Tibial artery (tissue), 4 donors: ENCODE data around the gene RBM19.

Experiments
- DNase-seq, 2 donors: peaks; one replicate each; pipeline ENCODE4 v3.0.0-alpha.2; 2019
- H3K27ac ChIP-seq, 2 donors: fragments of 200-600 bp; sonication (generic) in 1 of 2; 1 replicate in 1 of 2; 2 replicates in 1 of 2; pipeline ENCODE4 v1.5.1; 2018 to 2019; ENCODE audit warnings: mild to moderate bottlenecking in 1 of 2
- H3K27me3 ChIP-seq, 2 donors: fragments of 200-600 bp; sonication (generic) in 1 of 2; one replicate each; pipeline versions ENCODE4 v1.5.1 to v1.6.0; 2016 to 2019
- H3K36me3 ChIP-seq, 3 donors: fragments of 200-600 bp; sonication (generic) in 2 of 3; one replicate each; pipeline ENCODE4 v1.5.1; 2016 to 2019; ENCODE audit warnings: mild to moderate bottlenecking in 2 of 3
- H3K4me1 ChIP-seq, 4 donors: fragments of 200-600 bp; sonication (generic) in 2 of 4; 1 replicate in 3 of 4; 2 replicates in 1 of 4; pipeline ENCODE4 v1.5.1; 2016 to 2019
- H3K4me3 ChIP-seq, 2 donors: fragments of 200-600 bp; sonication (generic) in 1 of 2; 1 replicate in 1 of 2; 2 replicates in 1 of 2; pipeline ENCODE4 v1.5.1; 2018 to 2019; ENCODE audit warnings: mild to moderate bottlenecking in 2 of 2
- H3K9me3 ChIP-seq, 3 donors: fragments of 200-600 bp; sonication (generic) in 1 of 3; one replicate each; pipeline ENCODE4 v1.5.1; 2016 to 2019
- intact Hi-C: fragments of 100-400 bp; cut with DNase I; formaldehyde crosslinking; loops from one replicate; pipeline ENCODE4 v1.15.0; 2023; ENCODE audit warnings: low total_unique reads
- TF ChIP-seq, protein P1 (sequence below), 2 experiments: fragments of 200-600 bp in 1 of 2; fragments of 450-650 bp in 1 of 2; IDR thresholded peaks; one replicate each; pipeline ENCODE4 v1.5.1; 2017 to 2019; ENCODE audit warnings: antibody characterized with exemption in 2 of 2, mild to moderate bottlenecking in 1 of 2, moderate library complexity in 1 of 2

Gene RBM19

GRCh38 chr12:113855998-113856397 lies 110.1 kb downstream of the RBM19 start:
- TF ChIP-seq, protein P1, sequence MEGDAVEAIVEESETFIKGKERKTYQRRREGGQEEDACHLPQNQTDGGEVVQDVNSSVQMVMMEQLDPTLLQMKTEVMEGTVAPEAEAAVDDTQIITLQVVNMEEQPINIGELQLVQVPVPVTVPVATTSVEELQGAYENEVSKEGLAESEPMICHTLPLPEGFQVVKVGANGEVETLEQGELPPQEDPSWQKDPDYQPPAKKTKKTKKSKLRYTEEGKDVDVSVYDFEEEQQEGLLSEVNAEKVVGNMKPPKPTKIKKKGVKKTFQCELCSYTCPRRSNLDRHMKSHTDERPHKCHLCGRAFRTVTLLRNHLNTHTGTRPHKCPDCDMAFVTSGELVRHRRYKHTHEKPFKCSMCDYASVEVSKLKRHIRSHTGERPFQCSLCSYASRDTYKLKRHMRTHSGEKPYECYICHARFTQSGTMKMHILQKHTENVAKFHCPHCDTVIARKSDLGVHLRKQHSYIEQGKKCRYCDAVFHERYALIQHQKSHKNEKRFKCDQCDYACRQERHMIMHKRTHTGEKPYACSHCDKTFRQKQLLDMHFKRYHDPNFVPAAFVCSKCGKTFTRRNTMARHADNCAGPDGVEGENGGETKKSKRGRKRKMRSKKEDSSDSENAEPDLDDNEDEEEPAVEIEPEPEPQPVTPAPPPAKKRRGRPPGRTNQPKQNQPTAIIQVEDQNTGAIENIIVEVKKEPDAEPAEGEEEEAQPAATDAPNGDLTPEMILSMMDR (IDR thresholded peaks at IDR 0.05) = no peak
- H3K27me3 ChIP-seq = no peaks in the 10 kb centered on the region
- peaks cover 0 to 3% (median 1%) of the 10 kb centered on the region in 4 donors for H3K4me1 ChIP-seq
- H3K27ac ChIP-seq = no peak overlapping the region
- H3K4me3 ChIP-seq = no peak overlapping the region
- intact Hi-C loops = no loop called here
- no peak for DNase-seq
- peaks cover 13 to 65% (median 34%) of the 10 kb centered on the region in 3 donors for H3K36me3 ChIP-seq
- H3K9me3 ChIP-seq = no peaks in the 10 kb centered on the region

DNA sequence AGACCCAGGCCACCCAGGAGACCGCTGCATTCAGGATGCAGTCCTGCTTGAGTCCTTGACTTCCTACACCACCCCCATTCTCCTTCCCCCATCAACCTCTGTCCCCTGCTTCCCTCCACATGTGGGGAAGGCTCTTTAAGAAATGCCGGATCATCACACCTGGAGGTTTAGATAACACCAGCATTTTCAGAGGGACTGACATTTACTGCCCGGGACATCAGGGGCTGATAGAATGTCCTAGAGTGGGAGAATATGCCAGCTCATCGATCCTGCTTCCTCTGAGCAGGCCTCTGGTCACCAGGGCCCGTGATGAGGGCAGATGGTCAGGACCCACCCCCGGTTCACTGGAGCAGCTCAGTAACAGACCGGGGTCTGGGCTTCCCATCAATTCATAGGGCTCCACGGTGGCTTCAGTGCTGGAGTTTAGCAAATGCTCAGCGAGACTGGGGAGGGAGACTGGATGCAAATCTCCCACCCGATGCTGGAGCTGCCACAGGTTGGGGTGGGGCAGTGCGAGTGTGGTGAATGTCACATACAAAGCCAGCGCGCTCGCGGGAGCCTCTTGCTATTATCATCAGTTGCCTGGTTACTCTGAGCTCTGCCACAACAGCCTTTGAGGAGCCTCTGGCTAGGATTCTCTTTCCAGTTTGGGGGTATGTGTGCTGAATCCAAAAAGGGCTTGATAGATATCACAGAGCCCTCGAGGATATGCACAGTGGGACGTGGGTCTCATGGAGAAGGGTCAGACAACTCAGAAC lies 111.6 kb downstream of the RBM19 start:
- H3K9me3 ChIP-seq = no peaks in the 10 kb centered on the region
- DNase-seq = no peak
- TF ChIP-seq, protein P1 (IDR thresholded peaks at IDR 0.05) = no peak
- H3K4me3 ChIP-seq = no peak overlapping the region
- no peak overlapping the region for H3K27ac ChIP-seq
- no peaks in the 10 kb centered on the region for H3K27me3 ChIP-seq
- peaks cover 0 to 18% (median 14%) of the 10 kb centered on the region in 4 donors for H3K4me1 ChIP-seq
- peaks cover 13 to 53% (median 34%) of the 10 kb centered on the region in 3 donors for H3K36me3 ChIP-seq
- intact Hi-C loops = no loop called here

GRCh38 chr12:113853491-113853890 lies 112.6 kb downstream of the RBM19 start:
- TF ChIP-seq, protein P1 (IDR thresholded peaks at IDR 0.05) = no peak
- H3K4me3 ChIP-seq = no peak overlapping the region
- no peak for DNase-seq
- H3K27me3 ChIP-seq = no peaks in the 10 kb centered on the region
- no peaks in the 10 kb centered on the region for H3K9me3 ChIP-seq
- H3K4me1 ChIP-seq = peaks cover 0 to 24% (median 17%) of the 10 kb centered on the region in 4 donors
- no peak overlapping the region for H3K27ac ChIP-seq
- peaks cover 13 to 44% (median 33%) of the 10 kb centered on the region in 3 donors for H3K36me3 ChIP-seq
- intact Hi-C loops = no loop called here

GRCh38 chr12:113852695-113853490 lies 113.2 kb downstream of the RBM19 start:
- Histone ChIP-seq H3K27me3 (no peaks in the 10 kb centered on the region), H3K27ac (no peak overlapping the region), H3K4me3 (no peak overlapping the region), H3K9me3 (no peaks in the 10 kb centered on the region), H3K4me1 (peaks cover 0 to 24% (median 17%) of the 10 kb centered on the region in 4 donors), H3K36me3 (peaks cover 10 to 39% (median 27%) of the 10 kb centered on the region in 3 donors)
- intact Hi-C loops = no loop called here
- TF ChIP-seq, protein P1 (IDR thresholded peaks at IDR 0.05) = no peak
- no peak for DNase-seq

DNA sequence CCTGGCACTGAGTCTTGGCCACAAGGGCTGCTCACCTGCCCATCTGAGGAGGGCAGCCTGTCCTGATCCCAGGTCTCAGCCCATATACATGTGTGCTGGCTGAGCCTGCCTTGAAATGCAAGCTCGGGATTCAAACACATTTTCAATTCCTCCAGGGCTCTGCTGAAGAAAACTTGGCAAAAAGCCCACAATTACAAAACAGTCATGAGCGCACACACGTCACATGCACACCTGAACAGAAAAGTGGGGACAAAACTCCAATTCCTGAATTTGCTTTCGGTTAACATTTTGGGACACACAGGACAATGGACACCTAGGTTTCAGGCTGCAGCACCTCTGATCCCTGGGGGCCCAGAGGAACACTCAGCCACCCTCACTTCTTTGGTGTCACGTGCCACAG lies 113.9 kb downstream of the RBM19 start:
- H3K4me1 ChIP-seq = peaks cover 0 to 24% (median 17%) of the 10 kb centered on the region in 4 donors
- no peaks in the 10 kb centered on the region for H3K9me3 ChIP-seq
- peaks cover 3 to 32% (median 21%) of the 10 kb centered on the region in 3 donors for H3K36me3 ChIP-seq
- H3K27me3 ChIP-seq = no peaks in the 10 kb centered on the region
- intact Hi-C loops = no loop called here
- no peak overlapping the region for H3K27ac ChIP-seq
- no peak overlapping the region for H3K4me3 ChIP-seq
- DNase-seq = no peak
- TF ChIP-seq, protein P1 (IDR thresholded peaks at IDR 0.05) = no peak
